GM21526 (cell line): Measurements from ENCODE around the gene CEBPA.

Experiments
- ATAC-seq: cut with Tn5 transposase; IDR thresholded peaks from one replicate; pipeline ENCODE4 v1.9.1; 2021; ENCODE audit warnings: moderate library complexity; ENCODE audit not compliant: unreplicated experiment, low FRiP score

Gene CEBPA

GRCh38 chr19:33275933-33276619 is 26.3 kb downstream of the CEBPA start:
- ATAC-seq: no peak

GRCh38 chr19:33275559-33275932 is 26.8 kb downstream of the CEBPA start:
- no peak for ATAC-seq

GRCh38 chr19:33274663-33275558 is 27.4 kb downstream of the CEBPA start:
- no peak for ATAC-seq

GRCh38 chr19:33273881-33274662 is 28.3 kb downstream of the CEBPA start:
- no peak for ATAC-seq

- ATAC-seq: no peak
Measured at GRCh38 chr19:33273065-33273736, 29.1 kb downstream of the CEBPA start.

- no peak for ATAC-seq
Measured at GRCh38 chr19:33271246-33272021, 30.9 kb downstream of the CEBPA start.

GRCh38 chr19:33270769-33271168 is 31.6 kb downstream of the CEBPA start:
- no peak for ATAC-seq

GRCh38 chr19:33269016-33269415 is 33.3 kb downstream of the CEBPA start:
- no peak for ATAC-seq

GRCh38 chr19:33268162-33268991 is 34.0 kb downstream of the CEBPA start:
- no peak for ATAC-seq

GRCh38 chr19:33267706-33268105 is 34.6 kb downstream of the CEBPA start:
- no peak for ATAC-seq

GRCh38 chr19:33266974-33267484 is 35.3 kb downstream of the CEBPA start:
- ATAC-seq: no peak

GRCh38 chr19:33264881-33265445 is 37.4 kb downstream of the CEBPA start:
- no peak for ATAC-seq

GRCh38 chr19:33263325-33264023 is 38.9 kb downstream of the CEBPA start:
- no peak for ATAC-seq

GRCh38 chr19:33261511-33262189 is 40.7 kb downstream of the CEBPA start:
- ATAC-seq: no peak

GRCh38 chr19:33260628-33261418 is 41.5 kb downstream of the CEBPA start:
- ATAC-seq: no peak

GRCh38 chr19:33259539-33259938 is 42.8 kb downstream of the CEBPA start:
- ATAC-seq: no peak
